GM19025 (cell line): Measurements from ENCODE around the gene SMURF1.
"Not testable (repeated sequence)": the region's sequence is repeated elsewhere in the genome, so short reads cannot be mapped to it uniquely, and the experiment has no call there.

ENCODE experiments used
- ATAC-seq: cut with Tn5 transposase; IDR thresholded peaks from one replicate; pipeline ENCODE4 v1.9.1; 2021; ENCODE audit warnings: mild to moderate bottlenecking, low read depth, moderate library complexity; ENCODE audit not compliant: unreplicated experiment

SMURF1 gene

DNA sequence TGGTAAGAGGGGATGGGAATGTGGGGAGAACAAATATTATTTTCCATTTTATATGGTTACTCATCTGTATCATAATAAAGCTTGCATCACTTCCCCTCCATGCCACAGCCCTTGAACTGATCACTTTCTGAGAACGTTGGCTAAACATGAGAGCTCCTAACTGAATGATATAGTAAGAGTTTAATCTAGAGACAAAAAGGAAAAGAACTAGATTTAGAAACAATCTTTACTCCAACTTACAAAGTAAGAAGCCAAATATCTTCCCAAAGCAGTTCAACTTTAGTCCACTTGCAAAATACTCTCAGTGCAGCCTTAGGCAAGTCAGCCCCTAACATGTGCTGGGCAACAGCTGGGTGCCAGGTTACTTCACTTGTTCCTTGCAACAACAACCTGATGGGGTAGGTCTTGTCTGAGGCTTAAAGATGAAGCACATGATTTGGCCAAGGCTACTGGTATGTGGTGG is 20.3 kb downstream of the SMURF1 start:
- ATAC-seq: no peak

DNA sequence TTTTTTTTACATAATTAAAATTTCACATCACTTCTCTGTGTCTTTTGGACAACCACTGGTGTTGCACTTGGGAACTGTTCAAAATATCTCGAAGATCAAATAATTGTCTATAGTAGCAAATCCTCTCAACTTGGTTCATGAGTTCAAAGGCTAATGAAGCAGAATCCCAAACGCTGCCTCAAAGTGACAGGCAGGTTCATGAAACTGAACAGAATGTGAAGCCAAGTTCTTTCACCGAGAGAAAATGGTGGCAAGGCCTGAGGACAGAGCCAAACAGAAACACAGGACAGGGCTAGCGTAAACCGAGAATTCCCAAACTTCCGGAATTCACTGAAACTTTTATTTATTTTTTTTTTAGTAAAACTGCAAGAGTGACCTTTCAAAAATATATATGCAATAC is 21.1 kb downstream of the SMURF1 start:
- ATAC-seq: no peak

DNA sequence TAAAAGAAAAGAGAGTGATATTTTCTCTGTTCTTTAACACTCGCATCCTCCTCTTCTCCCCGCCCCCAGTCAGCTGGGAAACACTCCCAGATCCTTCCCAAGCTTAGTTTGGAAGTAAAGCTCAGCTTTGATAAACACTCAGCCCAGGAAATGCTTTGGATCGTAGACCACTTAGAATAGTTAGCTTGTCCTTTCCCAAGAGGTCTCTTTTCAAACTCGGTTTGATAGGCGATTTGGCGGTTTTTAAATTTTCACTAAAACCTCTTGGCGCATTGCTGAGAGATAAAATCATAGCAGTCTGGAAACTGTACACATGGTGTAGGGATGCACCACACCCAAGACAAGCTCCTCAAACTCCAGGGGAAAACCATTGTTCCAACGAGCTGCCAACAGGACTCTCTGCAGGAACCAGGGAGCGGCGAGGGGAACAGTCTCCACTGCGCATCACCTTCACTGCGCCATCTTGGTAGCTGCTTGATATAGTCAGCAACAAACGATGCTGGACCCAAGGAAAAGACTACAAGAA is 22.3 kb downstream of the SMURF1 start:
- ATAC-seq: no peak

DNA sequence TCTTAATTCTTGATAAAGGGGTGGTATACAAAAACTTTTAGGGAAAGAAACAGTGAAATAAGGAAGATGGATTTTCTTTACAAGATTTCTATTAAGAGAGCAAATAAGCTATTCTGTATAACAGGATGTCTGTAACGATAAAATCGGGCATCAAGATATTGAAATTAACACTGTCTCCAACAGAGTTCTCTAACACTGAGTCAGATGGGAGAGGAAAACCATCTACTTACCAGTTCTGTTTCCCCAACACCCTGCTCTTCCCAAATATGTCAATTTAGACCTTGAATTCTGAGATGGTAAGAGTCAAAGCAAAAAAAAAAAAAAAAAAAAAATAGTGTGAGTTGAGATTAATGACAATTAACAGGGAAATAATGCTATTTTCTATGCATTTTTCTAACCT is 23.0 kb downstream of the SMURF1 start:
- ATAC-seq: no peak

DNA sequence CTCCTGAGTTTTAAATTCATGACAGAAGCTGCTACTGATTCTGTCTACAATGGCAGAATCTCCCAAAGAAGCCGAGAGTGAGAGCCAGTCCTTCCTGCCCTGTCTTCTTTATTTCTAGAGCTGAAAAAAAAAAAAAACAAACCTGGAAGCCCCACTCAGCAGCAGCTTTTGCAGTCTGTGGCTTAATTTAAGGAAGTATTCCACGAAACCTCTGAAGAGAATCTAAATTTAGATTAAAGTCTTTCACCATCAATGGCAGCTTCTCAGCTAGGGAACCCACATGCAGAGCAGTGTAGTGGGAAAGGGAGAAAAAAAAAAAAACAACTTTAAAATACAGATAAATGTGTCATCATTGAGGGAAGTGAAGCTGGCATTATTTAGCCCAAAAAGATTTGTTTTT is 23.4 kb downstream of the SMURF1 start:
- no peak for ATAC-seq

DNA sequence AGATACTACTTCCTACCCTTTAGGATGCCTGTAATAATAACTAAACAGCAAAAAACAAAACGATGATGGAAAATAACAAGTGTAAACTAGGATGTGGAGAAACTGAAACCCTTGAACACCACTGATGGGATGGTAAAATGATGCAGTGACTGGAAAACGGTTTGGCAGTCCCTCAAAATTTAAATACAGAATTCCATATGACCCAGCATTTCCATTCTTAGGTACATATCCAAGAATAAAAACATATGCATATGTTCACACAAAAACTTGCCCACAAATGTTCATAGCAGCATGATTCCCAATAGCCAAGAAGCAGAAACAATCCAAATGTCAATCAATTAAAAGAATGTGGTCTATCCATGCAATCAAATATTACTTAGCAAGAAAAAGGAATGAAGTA is 25.8 kb downstream of the SMURF1 start:
- no peak for ATAC-seq

DNA sequence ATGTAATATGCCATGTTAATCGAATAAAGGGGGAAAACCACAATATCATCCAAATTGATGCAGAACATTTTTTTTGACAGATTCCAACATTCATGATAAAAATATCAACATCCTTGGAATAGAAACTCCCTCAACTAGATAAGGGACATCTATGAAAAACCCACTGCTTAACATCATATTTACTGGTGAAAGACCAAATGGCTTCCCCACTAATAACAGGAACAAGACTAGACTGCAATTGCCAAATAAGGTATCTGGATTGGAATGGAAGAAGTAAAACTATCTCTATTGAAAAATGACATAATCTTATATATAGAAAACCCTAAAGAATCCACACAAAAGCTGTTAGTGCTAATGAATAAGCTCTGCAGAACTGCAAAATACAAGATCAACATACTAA is 27.8 kb downstream of the SMURF1 start:
- no peak for ATAC-seq

DNA sequence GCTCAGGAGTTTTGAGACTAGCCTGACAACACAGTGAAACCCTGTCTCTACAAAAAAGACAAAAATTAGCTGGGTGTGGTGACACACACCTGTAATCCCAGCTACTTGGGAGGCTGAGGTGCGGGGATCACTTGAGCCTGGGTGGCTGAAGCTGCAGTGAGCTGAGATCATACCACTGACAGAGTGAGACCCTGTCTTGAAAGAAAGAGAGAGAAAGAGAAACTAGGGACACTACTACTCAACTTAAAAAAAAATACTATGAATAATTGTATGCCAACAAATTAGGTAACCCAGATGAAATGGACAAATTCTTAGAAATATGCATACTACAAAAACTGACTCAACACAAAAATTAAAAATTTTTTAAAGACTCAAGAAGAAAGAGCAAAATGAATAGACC is 28.5 kb downstream of the SMURF1 start:
- no peak for ATAC-seq

DNA sequence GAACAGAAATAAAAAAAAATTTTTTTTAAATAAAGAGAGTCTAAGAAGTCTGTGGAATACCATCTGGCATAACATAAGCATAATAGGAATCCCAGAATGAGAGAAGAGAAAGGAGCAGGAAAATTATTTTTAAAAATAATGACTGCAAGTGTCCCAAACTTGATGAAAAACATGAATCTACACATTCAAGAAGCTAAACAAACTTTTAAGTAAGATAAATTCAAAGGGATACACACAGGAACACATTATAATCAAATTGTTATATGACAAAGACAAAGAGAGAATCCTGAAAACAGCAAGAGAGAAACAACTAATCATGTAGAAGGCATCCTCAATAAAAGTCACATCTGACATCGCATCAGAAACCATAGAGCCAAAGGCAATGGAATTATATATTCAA is 30.9 kb downstream of the SMURF1 start:
- ATAC-seq: no peak

DNA sequence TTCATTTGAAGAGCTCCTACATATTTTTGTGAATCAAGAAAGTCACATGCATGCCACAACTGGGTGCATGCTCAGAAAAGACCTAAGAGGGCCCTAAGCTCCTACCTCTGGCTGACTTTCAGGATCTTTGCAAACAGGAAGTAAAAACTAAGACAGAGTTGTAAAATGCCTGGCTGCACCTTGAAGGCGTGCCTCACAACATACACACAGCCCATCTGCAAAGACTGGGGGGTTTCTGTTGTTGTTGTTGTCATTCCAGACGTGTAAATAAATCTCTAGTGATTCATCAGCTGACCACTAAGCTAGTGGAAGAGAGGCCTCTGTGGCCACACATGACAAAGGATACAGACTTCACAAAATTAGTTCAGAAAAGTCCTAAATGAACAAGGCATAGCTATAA is 31.8 kb downstream of the SMURF1 start:
- ATAC-seq: no peak

DNA sequence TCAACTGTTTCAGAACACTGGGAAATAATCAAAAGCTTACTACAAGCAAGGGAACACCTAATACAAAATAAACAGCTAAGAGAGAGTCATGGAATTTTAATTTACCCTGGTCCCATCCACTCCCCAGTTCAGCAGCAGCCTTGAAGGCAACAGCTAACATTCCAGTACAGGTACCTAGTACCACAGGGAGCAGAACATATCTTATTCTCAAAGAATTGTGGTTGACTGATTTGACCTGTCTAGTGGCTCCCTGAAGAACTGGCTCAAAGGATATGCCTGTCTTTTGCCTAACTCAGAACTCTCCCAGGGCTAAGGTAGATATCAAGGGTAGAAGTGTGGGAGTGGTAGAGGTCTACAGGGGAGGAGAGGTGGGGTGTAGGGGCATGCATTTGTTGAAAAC is 32.3 kb downstream of the SMURF1 start:
- ATAC-seq: no peak

DNA sequence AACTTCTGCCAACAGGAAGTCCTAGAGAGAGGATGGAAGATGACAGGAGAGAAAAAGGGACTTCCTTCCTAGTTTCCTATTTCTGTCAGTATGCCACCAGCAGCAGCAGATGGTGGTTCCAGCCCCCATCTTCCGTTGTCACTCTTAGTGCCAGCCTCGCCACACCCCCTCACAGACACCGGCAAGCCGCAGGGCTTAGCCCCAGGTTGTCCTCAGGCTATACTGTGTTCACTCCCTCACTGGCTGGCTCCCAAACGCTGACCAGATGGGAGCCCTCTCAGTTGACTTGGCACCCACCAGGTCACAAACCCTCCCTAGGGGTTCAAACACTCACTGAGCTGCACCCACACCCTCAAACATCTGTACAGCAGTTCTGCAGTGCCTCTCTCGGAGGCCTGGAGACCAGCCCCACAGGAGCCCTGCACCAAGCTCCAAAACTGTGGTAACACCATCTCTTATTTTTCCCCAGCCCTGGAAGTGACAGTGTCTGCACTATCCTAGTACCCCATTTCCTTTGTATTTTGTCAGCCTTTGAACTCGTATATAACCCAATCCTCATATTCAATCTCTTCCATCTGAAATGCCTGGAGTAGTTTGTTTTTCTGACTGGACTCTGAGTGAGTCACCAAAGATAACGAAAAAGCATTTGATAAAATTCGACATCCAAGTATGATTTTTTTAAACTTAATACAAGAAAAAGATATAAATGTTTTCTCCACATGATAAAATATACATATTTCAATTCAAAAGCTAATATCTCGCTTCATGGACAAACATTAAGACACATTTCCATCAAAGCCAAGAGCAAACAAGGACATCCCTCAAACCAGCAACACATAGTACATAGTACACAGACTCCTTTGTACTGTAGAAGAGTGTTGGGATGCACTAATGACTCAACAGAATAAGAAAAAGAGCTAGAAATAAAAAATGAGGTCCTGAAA is 34.5 kb downstream of the SMURF1 start:
- ATAC-seq: no peak

DNA sequence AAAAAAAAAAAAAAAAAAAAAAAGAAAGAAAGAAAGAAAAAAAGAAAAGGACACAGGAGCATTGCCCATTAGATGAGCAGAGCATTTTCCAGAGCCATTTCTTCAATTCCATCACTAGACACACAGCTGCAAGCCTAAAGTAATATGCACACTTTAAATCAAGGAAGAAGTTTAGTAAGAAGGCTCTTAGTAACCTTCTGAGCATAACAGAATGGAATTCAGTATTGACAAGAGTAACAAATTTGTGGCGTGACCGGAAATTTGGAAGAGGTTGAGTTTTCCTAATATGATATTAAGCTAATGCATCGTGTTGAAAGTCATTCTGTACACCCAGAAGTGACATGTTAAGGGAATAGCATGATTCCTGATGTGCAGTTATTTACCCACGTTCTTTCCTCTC is 35.3 kb downstream of the SMURF1 start:
- no peak for ATAC-seq

DNA sequence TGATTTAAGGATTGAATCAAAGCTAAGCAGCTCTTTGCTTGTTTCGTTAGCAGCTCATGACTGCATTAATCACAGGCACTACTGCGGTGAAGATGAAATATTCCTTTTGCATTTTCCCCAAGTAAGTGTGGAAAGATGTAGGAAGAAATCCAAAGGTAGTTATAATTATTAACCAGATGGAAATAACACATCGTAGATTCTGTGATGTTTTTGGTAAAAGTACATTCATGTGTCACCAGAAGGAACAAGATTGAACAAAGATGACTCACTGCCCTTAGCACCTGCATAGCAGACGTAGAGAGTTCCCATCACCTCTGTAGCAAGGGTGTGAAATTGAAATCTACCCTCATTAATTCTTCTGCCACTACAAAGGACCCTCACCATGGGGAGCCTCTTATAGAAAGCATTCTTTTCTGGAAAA is 37.1 kb downstream of the SMURF1 start:
- ATAC-seq: no peak

DNA sequence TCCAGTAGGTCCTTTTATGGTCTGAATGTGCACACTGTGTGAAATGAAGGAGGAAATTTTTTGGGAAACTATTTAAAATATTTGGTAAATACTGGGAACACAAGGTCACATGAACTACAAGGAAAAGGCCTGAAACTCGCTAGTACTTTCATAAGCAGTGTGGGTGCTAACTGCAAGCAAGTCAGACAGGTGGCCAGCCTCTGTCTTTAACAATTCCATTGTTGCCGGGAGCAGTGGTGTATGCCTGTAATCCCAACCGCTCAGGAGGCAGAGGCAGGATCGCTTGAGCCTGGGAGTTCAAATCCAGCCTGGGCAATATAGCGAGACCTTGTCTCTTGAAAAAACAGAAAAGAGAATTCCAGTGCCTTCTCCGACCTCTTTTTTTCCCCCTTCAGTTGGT is 37.5 kb downstream of the SMURF1 start:
- no peak for ATAC-seq

DNA sequence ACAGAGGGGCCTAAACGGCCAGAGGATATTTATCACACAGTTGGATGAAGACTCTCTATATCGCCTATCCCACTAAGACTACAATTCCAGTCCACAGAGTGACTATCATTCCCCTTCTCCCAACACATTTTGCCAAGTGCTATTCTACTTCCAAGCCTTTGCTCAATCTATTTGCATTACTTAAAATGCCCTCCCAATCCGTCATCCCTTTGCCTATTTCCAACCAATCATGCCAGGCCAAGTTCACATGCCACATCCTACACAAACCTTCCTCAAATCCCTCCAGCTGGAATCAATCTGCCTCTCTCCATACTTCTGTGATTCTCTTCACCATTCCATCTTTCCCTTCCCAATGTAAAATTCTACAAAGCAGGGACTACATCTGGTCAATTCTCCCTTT is 38.2 kb downstream of the SMURF1 start:
- ATAC-seq: no peak

DNA sequence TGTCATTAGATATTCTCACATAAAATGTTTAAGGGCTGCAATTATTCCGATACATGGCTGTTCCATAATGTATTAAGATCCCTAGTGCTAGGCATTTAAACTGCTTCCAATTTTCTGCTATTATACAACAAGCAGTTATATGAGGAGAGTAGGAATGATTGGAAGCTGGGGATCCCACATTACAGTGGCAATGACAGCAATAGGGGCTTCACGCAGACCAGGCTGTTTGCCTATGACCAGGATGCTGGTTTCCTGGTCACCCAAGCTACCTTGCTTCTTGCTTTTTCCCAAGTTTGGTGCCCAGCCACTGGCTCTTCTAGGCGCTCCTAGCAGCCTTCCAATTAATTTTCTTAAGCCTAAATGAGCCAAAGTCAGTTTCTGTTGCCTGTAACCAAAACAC is 39.3 kb downstream of the SMURF1 start:
- no peak for ATAC-seq

DNA sequence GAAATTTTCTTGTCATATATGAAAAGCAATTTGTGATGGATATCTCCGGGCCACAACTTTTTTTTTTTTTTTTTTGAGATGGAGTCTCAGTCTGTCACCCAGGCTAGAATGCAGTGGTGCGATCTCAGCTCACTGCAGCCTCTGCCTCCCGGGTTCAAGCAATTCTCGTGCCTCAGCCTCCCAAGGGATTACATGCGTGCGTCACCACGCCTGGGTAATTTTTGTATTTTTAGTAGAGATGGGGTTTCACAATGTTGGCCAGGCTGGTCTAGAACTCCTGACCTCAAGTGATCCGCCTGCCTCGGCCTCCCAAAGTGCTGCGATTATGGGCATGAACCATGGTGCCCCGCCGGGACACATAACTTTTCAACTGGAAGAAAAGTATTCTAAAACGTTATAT is 40.1 kb downstream of the SMURF1 start:
- not testable (repeated sequence) for ATAC-seq

DNA sequence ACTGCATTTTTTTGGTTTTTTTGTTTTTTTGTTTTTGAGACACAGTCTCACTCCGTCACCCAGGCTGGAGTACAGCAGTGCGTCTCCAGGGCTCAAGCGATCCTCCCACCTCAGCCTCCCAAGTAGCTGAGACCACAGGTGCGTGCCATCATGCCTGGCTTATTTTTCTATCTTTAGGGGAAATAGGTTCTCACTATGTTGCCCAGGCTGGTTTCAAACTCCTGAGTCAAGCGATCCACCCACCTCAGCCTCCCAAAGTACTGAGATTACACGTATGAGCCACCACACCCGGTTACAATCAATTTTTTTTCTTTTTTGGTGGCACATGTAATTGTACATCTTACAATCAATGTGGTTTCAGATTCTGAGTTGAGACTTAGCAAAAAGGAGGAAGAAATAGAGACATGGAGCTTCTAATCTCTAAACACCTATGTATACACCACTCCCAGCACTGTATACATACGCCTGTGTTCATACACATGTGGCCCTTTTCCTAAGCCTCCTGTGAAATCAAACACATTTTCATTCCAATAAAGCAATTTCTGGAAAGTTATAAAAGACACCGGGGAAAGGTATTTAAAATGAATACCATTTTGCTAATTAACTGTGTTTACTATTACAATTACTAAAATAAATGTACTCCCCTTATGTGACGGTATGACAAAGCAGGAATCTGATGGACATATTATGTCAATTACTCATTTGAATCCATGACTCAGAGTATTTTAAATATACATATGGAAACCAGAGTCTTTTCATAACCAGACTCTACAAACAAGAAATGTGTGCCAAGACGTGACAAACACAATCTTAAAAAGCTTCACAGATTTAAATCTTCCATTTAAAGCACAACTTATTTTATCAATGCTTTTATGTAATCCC is 40.9 kb downstream of the SMURF1 start:
- ATAC-seq: no peak

DNA sequence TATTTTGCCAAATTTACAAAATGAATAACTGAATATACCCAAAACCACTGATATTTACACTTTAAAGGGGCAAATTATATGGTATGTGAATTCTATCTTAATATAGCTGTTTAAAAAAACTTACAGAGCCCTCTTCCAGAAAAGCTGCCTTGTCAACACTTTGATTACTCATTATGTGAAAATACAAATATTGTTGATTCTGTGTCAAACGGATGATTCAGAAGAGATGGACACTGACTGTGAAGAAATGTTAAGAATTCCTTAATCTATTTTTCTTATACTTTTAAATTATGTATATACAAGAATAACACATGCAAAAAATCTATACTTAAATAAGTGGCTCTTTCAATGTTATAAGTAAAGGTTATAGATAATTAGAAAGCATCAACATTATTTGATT is 41.5 kb downstream of the SMURF1 start:
- no peak for ATAC-seq

DNA sequence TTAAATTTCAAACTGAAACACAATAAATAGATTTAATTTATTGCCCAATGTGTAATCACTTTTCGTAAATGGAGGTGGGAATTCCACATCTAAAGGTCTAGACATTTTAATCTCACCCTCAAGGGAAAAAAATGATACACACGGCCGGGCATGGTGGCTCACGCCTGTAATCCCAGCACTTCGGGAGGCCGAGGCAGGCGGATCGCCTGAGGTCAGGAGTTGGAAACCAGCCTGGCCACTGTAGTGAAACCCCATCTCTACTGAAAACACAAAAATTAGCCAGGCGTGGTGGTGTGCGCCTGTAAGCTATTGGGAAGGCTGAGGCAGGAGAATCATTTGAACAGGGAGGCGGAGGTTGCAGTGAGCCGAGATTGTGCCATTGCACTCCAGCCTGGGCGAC is 42.4 kb downstream of the SMURF1 start:
- not testable (repeated sequence) for ATAC-seq
